Pons (tissue), 1 donor: ENCODE data around the gene TENT4A.

Source experiments
- DNase-seq: peaks from one replicate; pipeline ENCODE4 v3.0.0-alpha.2; 2016; ENCODE audit warnings: low spot score

Gene TENT4A

DNA sequence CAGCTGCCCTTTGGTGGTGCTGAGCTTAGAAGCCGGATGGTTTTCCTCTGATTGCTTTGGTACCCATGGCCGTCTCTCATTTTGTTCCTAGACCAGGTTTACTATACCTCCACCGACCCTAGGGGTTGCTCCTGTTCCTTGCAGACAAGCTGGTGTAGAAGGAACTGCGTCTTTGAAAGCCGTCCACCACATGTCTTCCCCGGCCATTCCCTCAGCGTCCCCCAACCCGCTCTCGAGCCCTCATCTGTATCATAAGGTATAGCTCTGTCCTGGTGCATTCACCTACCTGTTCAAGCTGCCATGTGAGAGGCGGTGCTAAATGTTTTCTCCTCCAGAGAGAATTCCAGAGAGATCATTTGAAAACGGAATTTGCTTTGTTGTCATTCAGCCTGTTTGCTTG is 39.5 kb downstream of the TENT4A start:
- DNase-seq = no peak

DNA sequence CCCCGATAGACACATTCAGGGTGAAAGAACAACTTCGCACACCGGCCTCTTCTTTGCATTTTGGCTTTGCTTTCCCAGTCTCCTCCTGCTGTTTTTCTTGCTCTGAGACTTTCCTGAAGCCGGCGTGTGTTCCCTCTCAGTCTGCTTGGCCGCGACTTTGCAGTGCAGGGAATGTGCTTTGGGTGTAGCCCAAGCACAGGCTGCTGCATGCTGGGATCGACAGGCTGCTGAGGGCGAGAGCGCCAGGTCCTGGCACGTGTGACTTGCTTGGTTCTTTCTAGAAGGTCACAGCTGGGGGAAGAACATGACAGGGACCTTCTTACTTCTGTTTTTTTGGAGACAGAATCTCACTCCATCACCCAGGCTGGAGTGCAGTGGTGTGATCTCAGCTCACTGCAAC is 40.6 kb downstream of the TENT4A start:
- no peak for DNase-seq

DNA sequence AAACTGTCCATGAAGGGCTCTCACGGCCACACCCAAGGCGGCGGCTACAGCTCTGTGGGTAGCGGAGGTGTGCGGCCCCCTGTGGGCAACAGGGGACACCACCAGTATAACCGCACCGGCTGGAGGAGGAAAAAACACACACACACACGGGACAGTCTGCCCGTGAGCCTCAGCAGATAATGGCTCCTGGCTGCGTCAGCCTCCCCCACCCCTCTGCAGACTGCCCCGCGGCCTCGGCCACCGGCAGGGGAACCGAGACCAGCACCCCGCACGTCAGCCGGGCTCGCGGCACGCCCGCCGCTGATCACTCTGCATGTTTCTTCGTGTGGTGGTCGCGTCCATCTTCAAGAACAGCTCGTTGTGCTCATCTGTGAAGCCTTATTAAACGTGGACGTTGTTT is 41.5 kb downstream of the TENT4A start:
- DNase-seq = no peak

DNA sequence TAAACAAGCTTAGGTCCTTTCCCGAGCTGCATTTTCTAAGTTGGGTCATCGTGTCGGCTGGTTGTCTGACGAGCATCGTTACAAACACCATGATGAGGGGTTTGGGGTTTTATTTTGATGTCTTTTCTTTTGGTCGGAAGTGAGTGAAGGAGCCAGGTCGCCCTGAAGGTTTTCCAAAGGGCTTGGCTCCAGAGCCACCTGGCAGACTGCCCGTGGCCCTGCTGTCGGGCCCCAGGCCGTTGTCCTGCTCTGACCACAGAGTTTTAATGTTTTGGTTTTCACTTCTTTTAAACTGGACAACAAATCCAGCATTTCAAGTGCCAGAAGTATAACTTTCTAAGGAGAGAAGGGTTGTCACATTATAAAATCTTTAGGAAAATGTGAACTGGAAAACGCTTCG is 42.3 kb downstream of the TENT4A start:
- DNase-seq = no peak

DNA sequence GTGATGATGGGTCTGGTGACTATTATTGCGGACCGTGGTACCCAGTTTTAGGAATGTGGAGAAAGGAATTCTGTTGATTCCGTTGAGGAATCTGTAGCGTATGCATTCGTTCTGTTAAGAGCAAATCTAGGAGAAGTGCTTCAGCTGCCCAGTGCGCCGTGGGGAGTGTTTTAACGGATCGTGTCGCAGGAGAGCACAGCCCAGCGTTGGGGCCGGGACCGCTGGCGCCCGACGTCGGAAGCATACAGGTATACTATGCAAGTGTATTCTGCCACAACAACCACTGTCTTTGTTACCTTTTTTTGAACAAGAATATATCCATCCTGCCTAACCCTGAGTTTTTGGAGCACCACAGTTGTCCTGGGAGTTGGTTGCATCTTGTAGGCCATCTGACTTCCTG is 42.7 kb downstream of the TENT4A start:
- no peak for DNase-seq

DNA sequence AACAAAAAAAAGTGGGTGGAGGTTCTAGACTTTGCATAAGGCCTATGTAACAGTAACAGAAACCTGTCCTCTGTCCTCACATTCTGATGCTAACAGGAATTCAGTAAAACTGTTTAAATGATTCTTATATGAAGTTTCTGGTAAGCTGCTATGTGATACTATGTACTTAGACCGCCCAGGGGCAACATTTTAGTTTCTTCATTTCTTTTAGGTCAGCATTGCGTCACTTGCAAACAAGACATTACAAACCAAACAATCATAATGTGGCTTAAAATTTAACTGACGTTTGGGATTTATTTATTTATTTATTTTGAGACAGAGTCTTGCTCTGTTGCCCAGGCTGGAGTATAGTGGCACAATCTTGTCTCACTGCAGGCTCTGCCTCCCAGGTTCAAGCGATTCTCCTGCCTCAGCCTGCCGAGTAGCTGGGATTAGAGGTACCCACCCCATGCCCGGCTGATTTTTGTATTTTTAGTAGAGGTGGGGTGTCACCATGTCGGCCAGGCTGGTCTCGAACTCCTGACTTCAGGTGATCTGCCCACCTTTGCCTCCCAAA is 44.3 kb downstream of the TENT4A start:
- DNase-seq = no peak

DNA sequence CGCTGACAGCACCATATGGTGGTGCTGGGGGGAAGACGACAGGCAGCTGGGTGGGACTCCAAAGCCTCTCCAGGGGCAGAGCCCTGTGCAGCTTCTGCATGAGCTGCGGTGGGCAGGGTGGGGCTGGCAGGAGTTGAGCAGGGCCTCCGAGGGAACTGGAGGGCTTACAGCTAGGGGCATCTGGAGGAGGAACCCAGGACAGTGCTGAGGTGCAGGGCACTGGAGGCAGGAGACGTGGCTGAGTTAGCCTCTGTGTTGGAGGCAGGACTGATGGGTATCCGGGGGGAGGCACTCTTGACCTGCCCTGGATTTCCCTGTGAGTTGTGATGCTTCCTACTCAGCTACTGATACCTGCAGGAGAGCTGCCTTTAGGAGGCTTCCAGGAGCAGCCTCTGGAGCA is 45.0 kb downstream of the TENT4A start:
- no peak for DNase-seq

DNA sequence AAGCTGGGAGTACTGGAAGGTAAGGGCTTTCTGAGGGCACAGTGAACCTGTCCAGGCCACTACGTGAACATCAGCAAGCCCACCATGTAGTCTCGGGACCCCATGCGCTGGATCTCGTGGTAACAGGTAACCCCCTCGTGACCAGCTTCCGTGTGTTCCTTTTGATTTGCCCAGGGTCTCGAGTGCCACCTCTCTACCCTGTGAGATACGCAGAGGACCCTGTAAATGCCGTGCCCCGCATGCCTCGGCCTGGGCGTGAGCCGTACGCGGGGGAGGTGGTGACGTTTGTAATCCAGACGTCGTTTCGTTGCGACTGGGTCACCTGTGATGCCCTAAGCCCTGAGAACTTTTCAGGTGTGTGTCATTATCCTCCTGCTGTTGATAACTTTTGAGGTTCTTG is 45.5 kb downstream of the TENT4A start:
- no peak for DNase-seq

DNA sequence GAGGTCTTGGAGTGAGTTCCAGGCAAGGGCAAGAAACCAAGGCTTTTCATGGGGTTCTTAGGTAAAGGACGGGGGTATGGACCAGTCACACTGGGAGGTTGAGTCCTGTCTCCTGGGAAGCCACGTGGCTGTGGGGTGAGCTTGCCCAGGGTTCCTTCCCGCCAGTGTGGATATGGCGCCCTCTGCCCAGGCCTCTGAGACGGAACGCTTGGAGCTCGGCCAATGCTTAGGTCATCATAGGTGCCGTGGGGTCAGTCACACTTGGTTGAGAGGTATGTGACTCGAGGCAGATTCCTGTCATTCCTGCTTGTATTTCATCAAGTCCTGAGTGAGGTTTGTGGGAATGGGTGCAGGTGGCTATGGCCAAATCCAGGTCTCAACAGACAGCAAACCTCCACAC is 46.2 kb downstream of the TENT4A start:
- no peak for DNase-seq

DNA sequence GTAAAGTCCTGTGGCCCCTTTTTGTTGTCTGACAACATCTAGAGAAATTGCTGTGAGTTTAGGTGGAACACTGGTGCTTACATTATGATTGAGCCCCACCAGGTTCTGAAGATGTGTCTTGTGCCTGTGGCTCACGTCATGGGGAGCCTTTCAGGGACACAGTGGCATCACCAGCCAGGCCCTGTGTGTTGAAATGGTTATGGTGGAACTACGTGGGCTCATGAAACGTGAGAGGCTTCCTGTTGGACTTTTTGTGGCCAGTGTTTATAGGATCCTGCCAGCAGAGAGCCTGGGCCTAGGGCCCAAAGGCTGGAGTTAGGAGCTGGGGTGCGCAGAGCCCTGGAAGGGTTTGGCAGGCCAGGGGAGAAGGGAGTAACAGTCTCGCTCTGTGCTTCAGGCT is 46.8 kb downstream of the TENT4A start:
- DNase-seq = no peak

DNA sequence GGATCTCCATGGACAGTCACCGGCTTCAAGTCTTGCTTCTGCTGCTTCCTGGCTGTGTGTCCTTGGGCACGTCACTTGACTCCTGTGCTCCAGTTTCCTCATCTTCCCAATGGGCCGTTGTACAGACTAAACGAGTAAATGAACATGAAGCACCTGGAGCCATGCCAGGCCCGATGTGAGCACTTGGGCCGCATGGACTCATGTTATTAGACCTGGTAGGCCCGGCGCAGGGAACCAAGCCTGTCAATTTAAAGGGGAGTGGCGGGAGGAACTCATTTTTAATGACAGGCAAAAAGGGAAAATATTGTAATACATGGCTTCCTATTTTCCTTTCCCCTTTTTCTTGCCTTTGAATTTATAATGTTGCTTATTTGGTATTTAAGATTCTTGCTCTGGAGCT is 47.5 kb downstream of the TENT4A start:
- no peak for DNase-seq

DNA sequence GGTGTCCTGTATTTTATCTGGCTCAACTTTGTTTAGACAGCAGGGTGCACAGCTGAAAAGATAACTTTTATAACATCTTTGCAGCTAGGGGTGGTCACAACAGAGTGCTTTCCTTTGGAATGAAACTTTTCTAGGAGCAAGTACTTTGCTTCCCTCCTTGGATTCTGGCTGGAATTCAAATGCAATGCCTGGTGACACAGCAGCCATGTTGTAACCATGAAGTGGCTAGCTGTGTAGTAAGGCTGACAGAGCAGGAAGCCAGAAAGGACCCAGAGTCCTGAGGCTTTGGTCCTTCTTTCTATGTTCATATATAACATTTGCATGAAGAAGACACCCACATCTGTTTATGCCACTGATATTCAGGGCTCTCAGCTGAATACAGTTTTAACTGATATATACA is 48.1 kb downstream of the TENT4A start:
- DNase-seq = no peak

DNA sequence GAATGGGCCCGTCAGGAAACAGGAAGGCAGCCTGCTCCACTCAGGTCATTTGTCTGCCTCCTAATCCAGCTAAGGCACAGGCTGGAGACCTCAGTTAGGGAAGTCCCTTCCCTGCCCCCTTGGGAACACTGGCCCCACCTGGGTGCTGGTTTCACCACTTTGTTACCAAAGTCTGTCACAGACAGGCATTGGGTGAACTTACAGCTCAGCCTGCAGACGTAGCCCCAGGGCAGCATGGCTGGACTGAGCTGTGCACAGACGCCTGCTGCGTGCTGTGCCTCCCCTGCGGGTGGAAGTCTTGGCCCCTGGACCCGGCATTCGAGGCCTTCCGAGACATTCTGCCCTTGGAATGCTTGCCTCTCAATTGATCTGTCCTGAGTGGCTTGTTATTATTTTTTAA is 48.9 kb downstream of the TENT4A start:
- no peak for DNase-seq

DNA sequence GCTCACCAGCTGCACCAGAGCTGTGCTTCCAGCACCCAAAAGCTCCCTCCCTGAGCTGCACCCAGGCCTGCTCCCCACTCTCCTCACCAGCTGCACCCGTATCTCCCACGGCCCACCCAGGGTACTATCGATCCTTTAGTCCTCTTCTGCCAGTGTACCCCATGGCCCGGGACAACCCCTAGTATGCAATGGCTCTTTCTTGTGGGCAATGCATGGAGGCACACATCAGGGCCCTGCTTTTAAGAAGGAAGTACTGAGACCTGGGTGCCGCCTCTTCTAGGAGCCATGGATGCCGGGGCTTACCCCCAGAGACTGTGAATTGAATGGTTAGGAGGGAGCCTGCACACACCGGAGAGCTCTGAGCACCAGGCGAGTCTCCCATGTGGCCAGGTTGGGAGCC is 49.5 kb downstream of the TENT4A start:
- DNase-seq = no peak

DNA sequence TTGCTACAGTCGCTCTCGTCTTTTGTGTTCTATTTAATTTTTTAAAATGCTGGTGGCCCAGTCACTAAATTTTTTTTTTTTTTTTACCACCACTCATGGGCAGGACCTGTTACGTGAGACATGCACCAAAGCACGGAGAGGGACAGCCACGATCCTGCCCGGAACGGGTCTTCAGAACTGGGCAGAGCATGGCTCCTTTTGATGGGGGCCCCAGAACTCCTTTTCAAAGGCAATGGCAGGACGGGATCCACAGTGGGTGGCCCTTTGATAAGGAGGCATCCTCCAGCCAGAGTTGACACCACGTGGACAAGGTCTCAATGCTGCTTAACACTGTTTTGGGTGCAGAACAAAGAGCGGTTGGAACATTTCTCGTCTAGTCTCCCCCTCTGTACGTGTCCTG is 50.0 kb downstream of the TENT4A start:
- DNase-seq = no peak

DNA sequence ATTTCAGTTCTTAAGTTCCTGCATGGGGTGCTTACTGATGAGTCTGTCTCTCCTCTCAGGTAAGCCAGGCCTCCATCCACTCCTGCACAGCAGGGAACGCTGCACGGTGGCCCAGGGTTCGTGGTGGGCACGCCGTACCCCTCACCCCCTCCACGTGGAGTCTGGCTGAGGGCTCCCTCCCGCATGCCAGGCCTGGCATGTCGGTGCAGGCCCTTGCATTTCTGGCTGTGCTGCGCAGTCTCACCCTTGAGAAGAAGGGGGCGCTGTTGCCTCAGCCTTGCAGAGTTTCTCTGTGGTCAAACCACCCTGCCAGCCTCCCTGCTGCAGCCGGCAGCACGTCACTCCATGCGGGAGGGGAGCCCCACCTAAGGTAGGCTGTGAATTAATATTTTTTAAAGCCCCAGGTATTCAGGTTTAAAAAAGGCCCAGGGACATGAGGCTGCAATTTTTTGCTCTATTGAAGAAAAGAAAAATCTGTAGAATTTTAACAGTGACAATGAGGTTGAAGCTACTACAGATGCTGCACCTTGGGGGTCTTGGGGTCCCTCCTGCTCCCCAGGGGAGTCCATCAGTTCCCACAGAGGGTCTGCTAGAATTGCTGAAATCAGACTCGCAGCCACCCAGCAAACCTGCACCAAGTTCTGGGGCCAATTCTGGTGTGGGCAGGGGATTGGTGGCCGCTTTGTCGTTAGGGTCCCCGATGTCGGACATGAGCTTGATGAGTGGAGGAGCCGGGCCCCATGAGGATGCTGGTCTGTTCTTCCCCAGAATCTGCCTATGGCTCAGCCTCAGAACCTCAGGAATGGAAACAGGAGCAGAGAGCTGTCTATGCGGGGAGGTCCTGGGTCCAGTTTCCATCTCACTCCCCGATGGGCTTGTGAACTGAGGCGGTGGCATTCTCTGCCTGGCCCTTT is 52.6 kb downstream of the TENT4A start:
- DNase-seq = peak; percentile 67

DNA sequence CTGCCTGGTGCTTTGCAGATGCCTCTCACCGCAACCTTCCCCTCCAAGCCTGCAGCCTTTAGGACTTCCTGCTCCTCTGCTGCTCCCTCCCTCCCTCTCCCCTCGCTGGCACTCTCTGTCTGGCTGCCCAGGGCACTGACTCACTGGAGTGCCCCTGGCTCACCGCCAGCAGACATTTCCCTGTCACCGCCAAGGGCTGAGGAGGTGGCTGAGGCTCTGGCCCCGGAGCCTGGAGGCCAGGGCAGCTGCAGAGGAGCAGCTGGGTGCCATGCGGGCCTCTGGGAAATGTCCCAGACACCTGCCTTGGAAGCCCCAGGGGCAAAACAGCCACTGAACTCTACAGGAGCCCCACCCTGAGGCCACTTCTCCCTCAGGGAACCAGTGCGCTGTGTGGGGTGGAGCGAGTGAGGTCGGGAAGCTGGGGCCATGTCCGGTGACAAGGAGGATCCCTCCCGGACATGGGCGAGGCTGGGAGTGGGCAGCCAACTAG is 53.4 kb downstream of the TENT4A start:
- DNase-seq = peak; percentile 61

DNA sequence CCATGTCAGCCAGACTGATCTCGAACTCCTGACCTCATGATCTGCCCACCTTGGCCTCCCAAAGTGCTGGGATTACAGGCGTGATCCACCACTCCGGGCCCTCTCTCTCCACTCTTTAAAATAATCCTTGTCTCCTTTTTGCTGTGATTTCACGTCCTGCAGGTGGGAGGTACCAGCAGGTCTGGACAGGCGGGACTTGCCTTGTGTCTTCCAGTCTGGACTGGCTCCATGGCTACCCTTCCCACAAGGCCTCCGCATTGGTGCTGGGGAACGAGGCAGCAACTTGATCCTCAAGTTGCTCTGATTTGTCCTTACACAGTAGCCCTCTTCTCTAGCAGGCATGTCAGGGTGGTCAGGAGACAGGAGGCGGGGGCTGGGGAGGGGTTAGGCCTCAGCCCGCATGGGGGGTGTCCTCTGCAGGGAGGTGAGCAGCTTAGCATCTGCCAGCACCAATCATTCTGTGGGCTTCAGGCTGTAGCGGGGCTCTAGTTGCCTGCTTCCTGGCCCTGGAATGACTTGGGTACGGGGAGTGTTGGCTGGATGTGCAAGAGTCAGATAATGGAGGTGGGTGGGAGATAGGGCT is 54.3 kb downstream of the TENT4A start:
- no peak for DNase-seq

DNA sequence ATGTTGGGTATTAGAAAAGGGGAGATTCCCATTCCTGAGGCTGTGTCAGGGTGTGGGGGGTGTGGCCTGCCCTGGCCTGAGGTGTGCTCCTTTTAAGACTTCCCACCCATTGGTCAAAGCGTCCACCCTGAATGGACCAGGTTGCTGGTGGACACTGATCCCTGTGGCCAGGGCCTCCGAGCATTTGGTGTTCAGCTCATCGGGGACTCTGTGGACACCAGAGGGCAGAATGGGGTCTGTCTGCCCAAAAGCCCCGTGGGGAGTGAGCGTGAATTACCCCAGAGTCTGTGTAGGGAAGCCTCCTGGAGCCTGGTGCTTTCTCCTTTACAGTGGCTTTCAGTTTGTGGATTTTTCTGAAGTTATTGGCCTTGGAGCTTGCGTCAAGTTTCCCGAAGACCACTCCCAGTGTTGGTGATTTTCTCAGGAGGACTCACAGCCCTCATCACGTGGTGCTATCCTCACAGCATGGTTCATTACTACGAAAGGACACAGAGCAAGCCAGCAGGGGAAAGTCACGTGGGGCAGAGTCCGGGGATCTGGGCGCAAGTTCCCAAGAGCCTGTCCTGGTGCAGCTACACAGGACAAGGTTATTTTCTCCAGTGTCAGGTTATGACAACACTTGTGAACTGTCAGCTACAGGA is 55.5 kb downstream of the TENT4A start:
- no peak for DNase-seq

DNA sequence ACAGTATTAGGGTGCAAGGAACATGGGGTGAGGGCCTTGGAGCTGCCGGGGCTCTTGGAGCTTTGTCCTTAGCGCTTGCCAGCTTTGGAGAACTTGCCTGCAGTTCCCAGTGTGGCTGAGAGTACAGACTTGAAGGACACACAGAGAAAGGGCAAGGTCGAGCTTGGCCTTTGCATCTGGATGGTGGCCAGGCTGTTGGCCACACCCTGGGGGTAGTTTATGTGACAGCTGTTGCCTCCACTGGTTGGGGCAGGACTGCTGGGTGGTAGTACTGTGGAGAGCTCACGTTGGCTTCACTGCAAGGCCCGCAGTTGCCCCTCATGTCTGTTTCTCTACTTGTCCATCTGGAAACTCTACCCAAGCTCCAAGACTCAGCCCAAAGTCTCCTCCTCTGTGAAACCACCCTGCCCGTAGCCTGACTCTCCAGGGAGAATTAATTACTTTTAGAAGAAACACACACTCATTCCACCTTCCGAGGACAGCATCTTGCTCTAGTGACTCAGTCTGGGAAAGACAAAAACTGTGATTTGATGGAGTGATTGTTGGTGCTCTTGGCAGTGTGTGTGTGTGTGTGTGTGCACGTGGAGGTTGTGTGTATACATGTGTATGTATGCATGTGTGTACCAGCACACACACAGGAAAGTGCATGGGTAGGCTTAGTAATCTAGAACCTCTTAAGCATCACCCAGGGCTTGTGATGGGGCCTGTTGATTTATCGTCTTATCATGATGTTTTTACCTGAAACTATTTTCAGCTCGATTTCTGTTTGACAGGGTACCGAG is 57.8 kb downstream of the TENT4A start:
- no peak for DNase-seq

DNA sequence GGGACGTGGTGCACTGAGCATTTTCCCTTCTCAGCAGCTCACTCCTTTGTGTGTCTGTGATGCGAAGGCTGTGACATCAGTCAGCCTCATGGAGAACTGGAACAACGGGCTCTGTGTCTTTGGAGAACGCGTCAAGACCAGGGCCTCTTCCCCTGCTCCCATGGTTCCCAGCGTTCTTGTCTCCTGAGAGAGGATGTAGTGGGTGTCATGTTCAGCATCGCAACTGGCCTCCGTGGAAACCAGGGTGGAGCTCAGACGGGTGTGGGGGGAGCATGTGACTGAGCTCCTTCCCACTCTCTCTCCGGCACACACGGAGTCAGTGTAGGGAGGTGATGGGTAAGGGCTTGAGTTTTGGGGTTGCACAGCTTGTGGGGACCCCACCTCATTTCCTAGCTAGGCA is 59.7 kb downstream of the TENT4A start:
- DNase-seq = peak; percentile 42
